PC-3 (cell line): ENCODE measurements around the gene ZC3HAV1. TPM values are rescaled to one million over a fixed set of nuclear protein-coding genes. Genes with fewer than 3 reads are reported as not detected.

ENCODE experiments used
- ATAC-seq: fragments of 200-7000 bp; cut with Tn5 transposase; 2 replicates; pipeline ENCODE4 v1.9.1; 2020; ENCODE audit warnings: mild to moderate bottlenecking, moderate library complexity
- BruUV-seq: library from RNA; stranded (reverse); fragments of 400-500 nt; replicated peaks from 2 replicates; lab custom pipeline; 2021; lab: Mats Ljungman, UMichigan
- CTCF ChIA-PET: fragments of 300-600 bp; sonication (Branson Sonifier 250); formaldehyde crosslinking; loops from one replicate; lab custom pipeline; 2022; ENCODE audit warnings: antibody characterized with exemption; lab: Charles Lee
- POLR2A ChIA-PET: fragments of 300-600 bp; sonication (Branson Sonifier 250); formaldehyde crosslinking; loops from one replicate; lab custom pipeline; 2022; ENCODE audit warnings: antibody characterized with exemption; ENCODE audit not compliant: unreplicated experiment; lab: Charles Lee
- DNase-seq: peaks from one replicate; pipeline ENCODE4 v3.0.0-alpha.2; 2015
- H2AFZ ChIP-seq: fragments of 300-600 bp; sonication (generic); 2 replicates; pipeline ENCODE4 v1.6.0; 2016; ENCODE audit warnings: antibody characterized with exemption, low read length
- H3F3A ChIP-seq: fragments of 300-600 bp; sonication (generic); one replicate; pipeline ENCODE4 v1.6.0; 2017; ENCODE audit warnings: antibody characterized with exemption, low read length, control low read depth, mild to moderate bottlenecking; ENCODE audit not compliant: unreplicated experiment
- H3K27ac ChIP-seq: fragments of 300-600 bp; sonication (generic); 2 replicates; pipeline ENCODE4 v1.5.1; 2016; ENCODE audit warnings: mild to moderate bottlenecking, low read length
- H3K27me3 ChIP-seq: fragments of 300-600 bp; sonication (generic); 2 replicates; pipeline ENCODE4 v1.6.1; 2016; ENCODE audit warnings: low read length, mixed read lengths
- H3K36me3 ChIP-seq: fragments of 300-600 bp; sonication (generic); 2 replicates; pipeline ENCODE4 v1.6.1; 2016; ENCODE audit warnings: low read depth, mixed run types, low read length, mixed read lengths
- H3K4me1 ChIP-seq: fragments of 300-600 bp; sonication (generic); 2 replicates; pipeline ENCODE4 v1.5.1; 2016; ENCODE audit warnings: low read length; ENCODE audit not compliant: insufficient read depth
- H3K4me2 ChIP-seq: fragments of 300-600 bp; sonication (generic); 2 replicates; pipeline ENCODE4 v1.6.0; 2016; ENCODE audit warnings: low read length
- H3K4me3 ChIP-seq: fragments of 300-600 bp; sonication (generic); 2 replicates; pipeline ENCODE4 v1.5.1; 2016; ENCODE audit warnings: mild to moderate bottlenecking, low read length, mixed read lengths
- H3K79me2 ChIP-seq: fragments of 300-600 bp; sonication (generic); 2 replicates; pipeline ENCODE4 v1.6.1; 2017; ENCODE audit warnings: low read length, mixed read lengths
- H3K9ac ChIP-seq: fragments of 300-600 bp; sonication (generic); 2 replicates; pipeline ENCODE4 v1.6.0; 2016; ENCODE audit warnings: mild to moderate bottlenecking, low read length
- H3K9me2 ChIP-seq: fragments of 300-600 bp; sonication (generic); replicated peaks from 2 replicates; pipeline ENCODE4 v1.6.1; 2016; ENCODE audit warnings: mixed run types, low read length, mixed read lengths
- H3K9me3 ChIP-seq: fragments of 300-600 bp; sonication (generic); 2 replicates; pipeline ENCODE4 v1.6.1; 2016; ENCODE audit warnings: low read length, mixed read lengths
- H4K20me1 ChIP-seq: fragments of 300-600 bp; sonication (generic); 2 replicates; pipeline ENCODE4 v1.6.1; 2016; ENCODE audit warnings: low read length, mixed read lengths
- EZH2 ChIP-seq: fragments of 300-600 bp; sonication (generic); IDR thresholded peaks from one replicate; pipeline ENCODE4 v1.6.1; 2017; ENCODE audit warnings: antibody characterized with exemption, mild to moderate bottlenecking, low read length; ENCODE audit not compliant: unreplicated experiment
- EZH2phosphoT487 ChIP-seq: fragments of 300-600 bp; sonication (generic); IDR thresholded peaks from 2 replicates; pipeline ENCODE4 v1.6.1; 2018; ENCODE audit warnings: mild to moderate bottlenecking, antibody characterized with exemption, low read length, borderline replicate concordance
- intact Hi-C: fragments of 100-400 bp; cut with micrococcal nuclease; formaldehyde crosslinking; loops from 2 replicates; pipeline ENCODE4 v1.9.0; 2023
- total RNA-seq: library from RNA; depleted of rRNA; stranded (reverse); fragments of >200 nt; gene quantifications from 2 replicates; pipeline ENCODE4 v1.2.3, GENCODE V29; 2014
- TF ChIP-seq, protein P1 (sequence below): fragments of 300-600 bp; sonication (generic); conservative IDR thresholded peaks from 2 replicates; pipeline ENCODE4 v1.5.1; 2017; ENCODE audit warnings: antibody characterized with exemption, low read depth, mild to moderate bottlenecking, low read length

The ZC3HAV1 gene
- total RNA-seq, 1 experiment from 2014 or later, result 19.6 TPM

DNA sequence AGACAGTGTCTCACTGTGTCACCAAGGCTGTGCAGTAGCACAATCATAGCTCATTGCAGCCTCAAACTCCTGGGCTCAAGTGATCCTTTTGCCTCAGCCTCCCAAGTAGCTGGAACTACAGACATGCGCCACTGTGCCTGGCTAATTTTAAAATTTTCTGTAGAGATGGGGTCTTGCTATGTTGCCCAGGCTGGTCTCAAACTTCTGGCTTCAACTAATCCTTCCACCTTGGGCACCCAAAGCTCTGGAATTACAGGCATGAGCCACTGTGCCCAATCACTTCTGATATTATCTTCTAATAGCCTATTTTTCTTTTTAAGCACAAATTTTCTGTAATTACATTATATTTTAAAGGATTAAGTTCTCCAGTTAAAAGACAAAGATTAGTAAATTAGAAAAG, 42.6 kb upstream of the ZC3HAV1 start:
- BruUV-seq, result no TSS peak
- Histone ChIP-seq H3K9me2 (no peaks in the 10 kb centered on the region), H3K9me3 (no peaks in the 10 kb centered on the region), H3K9ac (no peak overlapping the region), H3K27me3 (no peaks in the 10 kb centered on the region), H3F3A (no peaks in the 10 kb centered on the region), H3K4me3 (no peak overlapping the region), H3K36me3 (no peaks in the 10 kb centered on the region), H4K20me1 (no peaks in the 10 kb centered on the region), H3K27ac (no peak overlapping the region), H2AFZ (no peak overlapping the region), H3K4me2 (no peak overlapping the region), H3K4me1 (no peaks in the 10 kb centered on the region), H3K79me2 (no peaks in the 10 kb centered on the region)
- CTCF ChIA-PET, result no interaction called here
- TF ChIP-seq EZH2 (no peak), EZH2phosphoT487 (no peak)
- TF ChIP-seq, protein P1, sequence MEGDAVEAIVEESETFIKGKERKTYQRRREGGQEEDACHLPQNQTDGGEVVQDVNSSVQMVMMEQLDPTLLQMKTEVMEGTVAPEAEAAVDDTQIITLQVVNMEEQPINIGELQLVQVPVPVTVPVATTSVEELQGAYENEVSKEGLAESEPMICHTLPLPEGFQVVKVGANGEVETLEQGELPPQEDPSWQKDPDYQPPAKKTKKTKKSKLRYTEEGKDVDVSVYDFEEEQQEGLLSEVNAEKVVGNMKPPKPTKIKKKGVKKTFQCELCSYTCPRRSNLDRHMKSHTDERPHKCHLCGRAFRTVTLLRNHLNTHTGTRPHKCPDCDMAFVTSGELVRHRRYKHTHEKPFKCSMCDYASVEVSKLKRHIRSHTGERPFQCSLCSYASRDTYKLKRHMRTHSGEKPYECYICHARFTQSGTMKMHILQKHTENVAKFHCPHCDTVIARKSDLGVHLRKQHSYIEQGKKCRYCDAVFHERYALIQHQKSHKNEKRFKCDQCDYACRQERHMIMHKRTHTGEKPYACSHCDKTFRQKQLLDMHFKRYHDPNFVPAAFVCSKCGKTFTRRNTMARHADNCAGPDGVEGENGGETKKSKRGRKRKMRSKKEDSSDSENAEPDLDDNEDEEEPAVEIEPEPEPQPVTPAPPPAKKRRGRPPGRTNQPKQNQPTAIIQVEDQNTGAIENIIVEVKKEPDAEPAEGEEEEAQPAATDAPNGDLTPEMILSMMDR, result no peak
- DNase-seq (no peak), ATAC-seq (no peak)
- POLR2A ChIA-PET, result no interaction called here
- intact Hi-C loops, result no loop called here

DNA sequence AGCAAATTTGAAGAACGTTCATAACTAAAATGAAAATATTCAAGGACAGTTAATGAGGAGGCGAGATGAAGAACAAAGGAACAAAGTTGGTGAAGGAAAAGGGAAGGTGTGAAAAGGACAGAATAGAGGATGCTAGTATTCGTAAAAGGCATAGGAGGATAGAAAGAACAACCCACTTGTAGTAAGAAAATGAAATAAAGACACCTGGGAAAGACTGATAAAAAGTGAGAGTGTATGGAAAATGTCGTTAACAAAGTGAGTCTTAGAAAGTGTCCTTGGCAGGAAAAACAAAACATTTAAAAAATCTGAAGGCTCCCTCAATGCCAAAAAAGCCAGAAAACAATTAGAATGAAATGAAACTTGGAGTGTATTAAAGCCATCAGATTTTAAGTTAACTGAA, 29.6 kb upstream of the ZC3HAV1 start:
- Histone ChIP-seq H3K9me2 (no peaks in the 10 kb centered on the region), H3K4me1 (no peaks in the 10 kb centered on the region; the same call in 1 of the 2 replicates), H3K27me3 (no peaks in the 10 kb centered on the region), H3K79me2 (0 out of 2 replicates have a peak, but pooled peaks cover 4% of the 10 kb centered on the region), H3K27ac (no peak overlapping the region), H3K4me3 (no peak overlapping the region), H3K9ac (no peak overlapping the region), H3K36me3 (peaks cover 5% of the 10 kb centered on the region), H3K4me2 (no peak overlapping the region), H4K20me1 (no peaks in the 10 kb centered on the region), H2AFZ (no peak overlapping the region), H3F3A (no peaks in the 10 kb centered on the region), H3K9me3 (no peaks in the 10 kb centered on the region)
- POLR2A ChIA-PET, result no interaction called here
- ATAC-seq, result no peak
- intact Hi-C loops, result no loop called here
- BruUV-seq, result no TSS peak
- no peak for DNase-seq
- CTCF ChIA-PET, result no interaction called here
- TF ChIP-seq, protein P1, result no peak
- TF ChIP-seq EZH2phosphoT487, result no peak

DNA sequence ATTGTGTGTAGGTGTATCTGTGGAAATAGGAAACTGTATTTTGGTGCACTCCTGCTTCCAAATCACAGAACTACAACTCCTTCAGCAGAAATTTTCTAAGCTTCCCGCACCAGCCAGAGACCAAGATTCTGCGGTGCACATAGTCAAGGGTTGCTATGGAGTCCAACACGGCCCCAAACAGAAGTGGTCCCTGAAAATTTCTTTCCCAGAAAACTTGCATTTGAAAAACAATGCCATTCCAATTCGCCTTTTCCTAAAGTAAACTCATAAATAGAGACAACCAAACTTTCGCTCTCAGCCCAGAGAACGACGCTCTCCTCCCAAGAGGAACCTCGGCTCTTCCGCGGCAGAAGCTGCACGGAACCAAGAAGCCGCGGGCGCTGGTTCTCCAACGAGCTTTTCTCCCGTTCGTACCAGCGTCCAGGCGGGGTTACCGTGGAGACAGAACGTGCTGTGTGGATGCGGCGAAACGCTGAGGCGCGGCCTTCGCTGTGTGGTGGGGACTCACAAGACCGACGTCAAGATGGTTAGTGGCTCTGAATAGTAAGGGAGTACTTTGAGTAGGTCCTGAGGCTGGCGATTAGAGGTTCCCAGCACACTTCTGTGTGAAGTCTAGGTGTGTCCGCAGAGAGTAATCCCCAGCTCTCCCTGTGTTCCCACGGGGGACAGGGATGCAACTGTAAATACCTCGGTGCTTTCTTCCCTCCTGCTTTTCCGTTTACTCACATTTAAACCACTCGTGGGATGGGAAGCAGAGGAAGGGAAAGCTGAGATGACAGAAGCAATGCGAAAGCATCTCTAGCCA, 24.0 kb upstream of the ZC3HAV1 start:
- TF ChIP-seq EZH2phosphoT487, result no peak
- no peak for TF ChIP-seq EZH2
- TF ChIP-seq, protein P1, result no peak
- Histone ChIP-seq H3K4me2 (peak overlapping the region; percentile 85), H3K9me2 (no peaks in the 10 kb centered on the region), H3K4me1 (peaks cover 4% of the 10 kb centered on the region; the same call in 1 of the 2 replicates), H3K27me3 (no peaks in the 10 kb centered on the region), H3K36me3 (no peaks in the 10 kb centered on the region), H3K27ac (no peak overlapping the region), H4K20me1 (no peaks in the 10 kb centered on the region), H3K9me3 (no peaks in the 10 kb centered on the region), H3K79me2 (0 out of 2 replicates have a peak, but pooled peaks cover 4% of the 10 kb centered on the region), H2AFZ (peak overlapping the region; percentile 96), H3K9ac (peak overlapping the region; percentile 68), H3K4me3 (peak overlapping the region; percentile 79), H3F3A (no peaks in the 10 kb centered on the region)
- peak; percentile 89 for DNase-seq
- peak; percentile 98 for ATAC-seq
- ChIA-PET POLR2A (interaction anchor here (0.5 to 1.0 kb wide), 4 partner anchors 23 to 226 kb away, joined by 3 to 10 read pairs (median 4); partner anchors contain the start of gene LUC7L2), CTCF (interaction anchor here (0.8 kb wide), 1 partner anchor 116 kb away, joined by 3 read pairs; no protein-coding TSS in a partner anchor)
- TSS peak; percentile 80 for BruUV-seq
- intact Hi-C loops, result loop anchor here (1.0 kb wide), 2 partner anchors 24 to 98 kb away; partner anchors contain the start of genes UBN2 and ZC3HAV1
